GM18907 (cell line): Measurements from ENCODE around the gene C9orf153.
"Not testable (repeated sequence)": the region's sequence is repeated elsewhere in the genome, so short reads cannot be mapped to it uniquely, and the experiment has no call there.

Source experiments
- ATAC-seq: cut with Tn5 transposase; IDR thresholded peaks from one replicate; pipeline ENCODE4 v1.9.1; 2021; ENCODE audit warnings: mild to moderate bottlenecking, moderate library complexity; ENCODE audit not compliant: unreplicated experiment

The C9orf153 gene

GRCh38 chr9:86193088-86193487 lies 66.4 kb downstream of the C9orf153 start:
- no peak for ATAC-seq

DNA sequence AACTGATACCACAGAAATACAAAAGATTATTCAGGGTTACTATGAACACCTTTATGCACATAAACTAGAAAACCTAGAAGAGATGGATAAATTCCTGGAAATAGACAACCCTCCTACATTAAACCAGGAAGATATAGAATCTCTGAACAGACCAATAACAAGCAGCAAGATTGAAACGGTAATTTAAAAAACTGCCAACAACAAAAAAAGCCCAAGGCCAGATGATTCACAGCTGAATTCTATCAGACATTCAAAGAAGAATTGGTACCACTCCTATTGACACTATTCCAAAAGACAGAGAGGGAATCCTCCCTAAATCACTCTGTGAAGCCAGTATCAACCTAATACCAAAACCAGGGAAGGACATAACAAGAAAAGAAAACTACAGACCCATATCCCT lies 68.8 kb downstream of the C9orf153 start:
- ATAC-seq, result not testable (repeated sequence)

- no peak for ATAC-seq
These were observed 72.3 kb downstream of the C9orf153 start for GRCh38 chr9:86187121-86187520.

GRCh38 chr9:86186696-86187095 lies 72.8 kb downstream of the C9orf153 start:
- ATAC-seq, result no peak

DNA sequence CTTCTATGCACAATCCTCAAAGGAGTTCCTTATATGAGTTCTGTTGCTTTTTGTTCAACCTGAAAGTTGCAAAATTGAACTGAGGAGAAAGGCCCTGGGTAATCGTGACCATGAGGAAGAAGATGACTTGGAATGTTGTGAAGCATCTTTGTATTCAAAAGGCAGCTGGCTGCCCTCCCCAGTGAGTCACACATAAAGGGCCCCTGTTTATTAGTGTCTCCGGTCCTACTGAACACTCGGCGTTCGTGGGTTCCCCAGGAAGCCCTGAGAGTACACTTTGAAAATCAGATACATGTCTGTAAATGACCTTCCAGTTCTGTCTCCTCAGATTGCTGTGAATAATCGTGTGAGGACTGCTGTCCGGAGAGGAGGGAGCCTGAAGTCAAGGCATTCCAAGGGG lies 73.6 kb downstream of the C9orf153 start:
- ATAC-seq, result no peak

DNA sequence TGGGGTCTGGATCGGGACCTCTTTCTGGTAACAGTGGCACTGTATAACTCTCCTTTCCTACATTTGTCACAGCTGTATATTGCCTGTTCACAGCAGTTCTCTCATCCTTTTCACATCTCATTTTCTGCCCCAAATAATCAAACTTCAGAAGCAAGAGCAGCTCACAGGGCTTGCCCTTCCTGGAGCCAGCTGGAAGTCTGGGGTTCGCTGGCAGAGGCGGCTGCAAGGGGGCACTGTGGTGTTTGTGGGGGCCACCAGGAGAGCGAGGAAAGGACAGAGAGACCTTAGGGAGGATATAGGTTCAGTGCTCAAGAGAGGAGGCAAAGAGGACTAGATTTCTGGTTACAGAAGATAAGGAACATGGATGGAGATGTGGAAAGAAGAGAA lies 75.3 kb downstream of the C9orf153 start:
- ATAC-seq, result no peak

DNA sequence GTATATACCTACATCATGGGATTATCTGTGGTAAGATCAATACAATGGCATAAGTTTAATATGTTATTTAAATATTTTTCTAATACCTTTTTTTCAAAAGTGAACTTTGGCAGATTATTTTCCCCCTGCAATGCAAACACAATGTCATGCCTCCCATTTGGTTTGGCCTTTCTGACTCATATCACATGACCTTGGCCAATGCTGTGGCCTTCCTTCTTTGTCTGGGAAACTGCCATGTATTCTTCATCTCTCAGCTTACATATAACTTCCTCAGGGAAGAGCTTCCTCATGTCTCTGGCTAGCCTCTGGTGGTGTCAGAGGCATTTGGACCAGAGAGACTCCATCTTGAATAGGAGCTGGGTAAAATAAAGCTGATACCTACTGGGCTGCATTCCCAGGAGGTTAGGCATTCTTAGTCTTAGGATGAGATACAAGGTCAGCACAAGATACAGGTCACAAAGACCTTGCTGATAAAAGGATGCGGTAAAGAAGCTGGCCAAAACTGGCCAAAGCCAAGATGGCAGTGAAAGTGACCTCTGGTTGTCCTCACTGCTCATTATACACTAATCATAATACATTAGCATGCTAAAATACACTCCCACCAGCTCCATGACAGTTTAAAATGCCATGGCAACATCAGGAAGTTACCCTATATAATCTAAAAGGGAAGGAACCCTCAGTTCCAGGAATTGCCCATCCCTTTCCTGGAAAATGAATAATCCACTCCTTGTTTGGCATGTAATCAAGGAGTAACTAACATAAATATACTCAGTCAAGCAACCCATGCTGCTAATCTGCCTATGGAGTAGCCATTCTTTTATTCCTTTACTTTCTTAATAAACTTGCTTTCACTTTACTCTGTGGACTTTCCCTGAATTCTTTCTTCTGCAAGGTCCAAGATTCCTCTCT lies 76.0 kb downstream of the C9orf153 start:
- no peak for ATAC-seq

- ATAC-seq, result no peak
These were observed 77.8 kb downstream of the C9orf153 start for GRCh38 chr9:86181379-86182315.

- ATAC-seq, result no peak
These were observed 81.0 kb downstream of the C9orf153 start for GRCh38 chr9:86178503-86178902.

DNA sequence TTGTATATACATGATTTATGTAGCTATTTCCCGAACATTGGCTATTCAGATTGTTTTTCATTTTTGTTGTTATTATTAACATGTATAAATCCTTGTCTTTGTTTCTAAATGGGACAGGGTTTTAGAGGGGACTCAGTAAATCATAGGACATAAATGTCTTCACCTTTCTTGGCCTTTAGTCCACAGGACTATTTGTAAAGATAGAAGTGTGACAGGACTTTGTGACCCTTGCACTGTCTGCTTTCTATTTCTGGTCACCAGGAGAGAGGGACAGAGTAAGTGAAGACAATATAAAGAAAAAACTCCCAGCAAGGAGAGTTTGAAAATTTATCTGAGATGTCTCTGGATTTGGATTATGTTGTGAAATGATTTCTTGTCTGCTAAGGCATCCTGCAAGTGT lies 81.5 kb downstream of the C9orf153 start:
- ATAC-seq, result no peak

DNA sequence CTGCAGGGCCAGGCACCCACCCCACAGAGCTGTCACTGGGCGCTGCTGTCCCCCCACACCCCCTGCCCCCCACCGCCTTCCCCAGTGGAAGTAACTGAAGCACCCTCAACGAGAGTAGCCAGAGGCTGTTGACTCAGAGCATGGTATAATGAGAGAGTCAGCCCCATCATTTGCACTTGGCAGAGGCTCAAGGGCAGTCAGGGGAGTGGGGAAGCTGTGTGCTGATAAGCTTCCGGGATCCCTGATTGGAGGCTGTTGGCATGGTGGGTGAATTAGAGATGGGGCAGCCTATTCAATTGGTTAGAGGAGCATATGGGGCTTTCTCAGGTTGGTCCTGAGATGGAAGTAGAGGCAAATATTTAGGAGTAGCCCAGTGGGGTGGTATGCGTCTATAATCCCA lies 83.0 kb downstream of the C9orf153 start:
- no peak for ATAC-seq

DNA sequence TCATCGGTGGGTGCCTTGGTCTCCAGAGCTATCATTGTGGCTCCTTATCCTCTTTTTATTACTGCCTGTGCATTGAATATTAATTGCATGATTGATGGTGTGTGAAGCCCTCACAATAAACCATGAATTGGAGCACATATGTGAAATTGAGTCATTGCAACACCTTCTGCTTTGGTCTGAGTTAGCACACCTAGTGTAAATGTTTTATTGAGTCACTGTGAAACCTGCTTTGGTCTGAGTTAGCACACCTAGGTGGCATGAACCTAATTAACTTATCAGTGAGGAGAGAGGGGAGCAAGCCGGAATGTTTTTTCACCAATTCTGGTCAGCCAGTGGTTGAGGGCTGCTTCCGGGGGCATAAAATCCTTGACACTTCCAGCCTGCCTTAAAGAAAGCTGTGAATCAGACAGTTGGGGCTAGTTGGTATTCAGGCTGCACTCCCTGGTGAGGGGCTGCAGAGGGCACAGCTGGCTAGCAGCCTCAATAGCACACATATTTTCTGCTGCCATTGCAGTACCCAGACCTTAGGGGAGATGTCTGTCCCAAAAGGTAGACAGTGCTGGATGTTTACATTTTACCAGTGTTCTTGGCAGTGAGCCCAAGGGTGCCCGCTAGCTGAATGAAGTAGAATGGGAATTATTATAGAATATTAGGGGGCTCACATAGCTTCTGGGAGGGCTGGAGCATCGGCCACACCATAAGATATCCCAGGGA lies 83.6 kb downstream of the C9orf153 start:
- no peak for ATAC-seq

- ATAC-seq, result no peak
These were observed 84.2 kb downstream of the C9orf153 start for GRCh38 chr9:86175223-86175622.
